Measurements from ENCODE around the gene LRRC10.
"Not testable (repeated sequence)": the region's sequence is repeated elsewhere in the genome, so short reads cannot be mapped to it uniquely, and the experiment has no call there.

The LRRC10 gene

DNA sequence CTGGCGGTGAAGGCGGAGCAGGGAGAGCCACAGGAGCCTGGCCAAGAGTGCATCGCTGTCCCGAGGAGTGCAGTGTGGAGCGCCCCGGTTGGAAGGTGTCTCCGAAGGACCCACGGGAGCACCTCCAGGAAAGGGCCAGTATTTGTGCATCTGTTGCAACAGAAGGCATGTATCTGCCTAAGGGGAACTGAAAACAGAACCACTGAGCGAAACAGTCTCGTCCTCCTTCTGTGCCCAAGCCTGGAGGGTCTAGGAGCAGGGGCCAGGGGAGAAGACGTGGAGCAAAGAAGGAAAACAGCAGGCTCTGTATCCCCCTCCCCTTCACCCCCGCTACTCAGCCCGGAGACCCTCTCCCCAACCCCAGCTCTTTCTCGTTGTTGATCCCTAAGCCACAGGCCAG, 5.3 kb upstream of the LRRC10 start:
- DNase-seq = no peak

DNA sequence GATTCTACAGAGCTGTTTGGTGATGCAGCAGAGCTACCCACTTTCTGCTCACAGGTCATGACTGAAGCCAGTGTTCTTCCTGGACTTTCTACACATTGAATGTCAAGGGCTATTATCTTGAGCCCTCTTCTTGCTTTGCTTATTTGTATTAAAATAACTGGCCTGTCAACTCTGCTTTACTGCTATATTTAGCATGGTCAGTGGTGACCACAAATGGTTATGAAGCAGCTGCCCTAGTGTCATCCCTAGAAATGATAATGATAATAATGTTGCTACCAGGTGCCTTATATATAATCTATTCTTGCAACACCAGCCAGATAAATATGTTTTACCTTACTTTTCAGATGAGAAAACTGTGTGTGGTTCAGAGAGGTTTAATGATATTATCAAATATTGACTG, 2.6 kb upstream of the LRRC10 start:
- DNase-seq = no peak

DNA sequence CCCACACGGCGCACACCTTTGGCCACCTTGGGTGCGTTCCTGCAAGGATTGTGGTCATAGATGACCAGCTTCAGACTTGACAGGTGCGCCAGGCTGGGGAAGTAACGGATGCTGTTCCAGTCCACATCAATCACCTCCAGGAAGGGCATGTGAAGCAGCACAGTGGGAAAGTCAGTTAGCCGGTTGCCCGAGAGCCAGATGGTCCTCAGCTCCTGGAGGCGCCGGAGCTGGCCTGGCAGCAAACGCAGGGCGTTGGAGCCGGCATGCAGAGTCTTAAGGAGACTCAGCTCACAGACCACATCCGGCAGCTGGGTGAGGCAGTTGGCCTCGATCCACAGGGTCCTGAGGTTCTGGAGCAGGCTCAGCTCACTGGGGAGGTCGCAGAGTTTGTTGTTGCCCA, 581 bp downstream of the LRRC10 start:
- no peak for DNase-seq

DNA sequence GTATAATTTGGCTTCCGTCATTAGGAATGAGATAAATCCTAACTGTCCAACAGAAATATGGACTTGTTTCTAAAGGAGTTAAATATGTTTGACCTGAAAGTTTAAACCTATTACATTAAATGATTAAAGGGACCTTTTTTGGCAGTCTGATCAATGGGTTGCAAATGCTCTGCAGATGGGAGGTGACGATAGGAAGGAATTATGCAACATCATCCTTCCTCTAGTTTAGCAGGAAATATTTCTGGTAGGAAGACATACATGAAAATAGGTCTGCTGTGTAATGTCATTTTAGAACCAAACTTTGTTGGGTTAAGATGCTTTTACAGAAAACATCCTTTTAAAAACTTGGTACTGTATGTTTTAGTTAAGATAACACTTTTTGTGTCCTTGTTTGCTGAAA, 2.6 kb downstream of the LRRC10 start:
- no peak for DNase-seq

DNA sequence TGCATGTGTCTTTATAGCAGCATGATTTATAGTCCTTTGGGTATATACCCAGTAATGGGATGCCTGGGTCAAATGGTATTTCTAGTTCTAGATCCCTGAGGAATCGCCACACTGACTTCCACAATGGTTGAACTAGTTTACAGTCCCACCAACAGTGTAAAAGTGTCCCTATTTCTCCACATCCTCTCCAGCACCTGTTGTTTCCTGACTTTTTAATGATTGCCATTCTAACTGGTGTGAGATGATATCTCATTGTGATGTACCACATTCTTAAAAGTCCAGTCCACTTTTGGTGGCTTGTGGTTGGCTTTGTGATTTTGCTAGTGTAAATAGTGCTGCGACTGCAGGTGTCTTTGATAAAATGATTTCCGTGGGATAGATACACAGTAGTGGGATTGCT, 6.4 kb downstream of the LRRC10 start:
- DNase-seq = not testable (repeated sequence)

DNA sequence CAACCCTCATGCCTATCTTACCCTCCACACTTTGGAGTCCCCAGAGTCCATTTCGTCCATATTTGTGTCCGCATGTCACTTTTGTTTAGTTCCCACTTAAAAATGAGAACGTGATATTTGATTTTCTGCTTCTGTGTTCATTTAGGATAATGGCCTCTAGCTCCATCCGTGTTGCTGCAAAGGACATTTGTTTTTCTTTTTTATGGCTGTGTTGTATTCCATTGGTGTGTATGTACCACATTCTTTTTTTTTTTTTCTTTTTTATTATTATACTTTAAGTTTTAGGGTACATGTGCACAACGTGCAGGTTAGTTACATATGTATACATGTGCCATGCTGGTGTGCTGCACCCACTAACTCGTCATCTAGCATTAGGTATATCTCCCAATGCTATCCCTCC, 7.2 kb downstream of the LRRC10 start:
- not testable (repeated sequence) for DNase-seq

DNA sequence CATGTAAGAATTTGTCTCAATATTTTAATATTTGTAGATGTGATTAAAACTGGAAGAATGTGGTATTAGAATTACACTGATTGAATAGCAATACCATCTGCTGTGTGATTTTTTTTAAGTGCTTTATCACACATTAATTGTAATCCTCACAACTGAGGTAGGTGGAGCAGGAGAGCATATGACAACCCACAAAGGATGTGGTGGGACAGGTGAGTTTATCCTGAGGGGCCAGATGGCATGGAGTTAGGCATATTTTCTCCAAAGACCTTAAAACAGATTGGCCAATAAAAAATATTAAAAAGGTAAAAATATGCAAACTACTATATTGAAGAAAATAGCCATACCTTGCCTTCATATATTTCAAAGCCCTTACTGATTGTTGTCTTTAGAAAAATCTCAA, 7.8 kb downstream of the LRRC10 start:
- DNase-seq = no peak

DNA sequence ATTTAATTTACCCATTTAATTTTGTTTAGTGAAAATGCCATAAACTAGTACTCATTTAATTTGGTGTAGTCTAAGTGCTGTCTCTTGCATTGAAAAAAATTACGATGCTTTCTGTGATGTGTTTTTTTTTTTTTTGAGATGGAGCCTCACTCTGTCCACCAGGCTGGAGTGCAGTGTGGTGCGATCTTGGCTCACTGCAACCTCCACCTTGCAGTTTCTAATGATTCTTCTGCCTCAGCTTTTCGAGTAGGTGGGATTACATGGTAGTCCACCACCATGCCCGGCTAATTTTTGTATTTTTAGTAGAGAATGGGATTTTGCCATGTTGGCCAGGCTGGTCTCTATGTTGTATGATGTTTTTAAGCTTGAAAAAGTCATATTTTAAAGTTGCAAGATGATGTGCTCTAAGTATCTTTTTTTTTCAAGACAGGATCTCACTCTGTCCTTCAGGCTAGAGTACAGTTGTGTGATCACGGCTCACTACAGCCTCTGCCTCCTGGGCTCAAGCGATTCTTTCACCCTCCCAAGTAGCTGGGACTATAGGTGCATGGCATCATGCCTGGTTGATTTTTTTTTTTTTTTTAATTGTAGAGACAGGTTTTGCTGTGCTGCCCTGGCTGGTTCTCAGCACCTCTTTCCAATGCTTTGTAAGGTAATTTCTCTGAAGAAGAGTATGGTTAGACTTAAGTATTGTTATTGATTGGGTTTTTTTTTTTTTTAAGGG, 8.6 kb downstream of the LRRC10 start:
- DNase-seq = no peak

DNA sequence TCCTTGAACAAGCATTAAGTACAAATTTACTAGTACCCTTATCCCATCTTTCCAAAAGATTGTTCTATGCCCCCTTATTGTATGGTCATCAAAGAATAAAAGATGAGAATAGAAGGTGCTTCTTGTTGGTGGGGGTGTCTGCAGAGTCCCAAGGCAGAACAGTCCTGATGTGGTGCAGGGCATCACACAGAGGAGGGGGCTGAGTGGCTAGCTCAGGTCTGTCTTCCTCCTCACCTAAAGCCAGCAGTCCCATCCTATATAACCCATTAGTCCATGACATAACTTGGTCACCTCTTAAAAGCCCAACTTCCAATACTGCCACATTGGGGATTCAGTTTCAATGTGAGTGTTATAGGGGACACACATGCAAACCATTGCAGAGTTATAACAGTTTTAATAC, 9.9 kb downstream of the LRRC10 start:
- no peak for DNase-seq

DNA sequence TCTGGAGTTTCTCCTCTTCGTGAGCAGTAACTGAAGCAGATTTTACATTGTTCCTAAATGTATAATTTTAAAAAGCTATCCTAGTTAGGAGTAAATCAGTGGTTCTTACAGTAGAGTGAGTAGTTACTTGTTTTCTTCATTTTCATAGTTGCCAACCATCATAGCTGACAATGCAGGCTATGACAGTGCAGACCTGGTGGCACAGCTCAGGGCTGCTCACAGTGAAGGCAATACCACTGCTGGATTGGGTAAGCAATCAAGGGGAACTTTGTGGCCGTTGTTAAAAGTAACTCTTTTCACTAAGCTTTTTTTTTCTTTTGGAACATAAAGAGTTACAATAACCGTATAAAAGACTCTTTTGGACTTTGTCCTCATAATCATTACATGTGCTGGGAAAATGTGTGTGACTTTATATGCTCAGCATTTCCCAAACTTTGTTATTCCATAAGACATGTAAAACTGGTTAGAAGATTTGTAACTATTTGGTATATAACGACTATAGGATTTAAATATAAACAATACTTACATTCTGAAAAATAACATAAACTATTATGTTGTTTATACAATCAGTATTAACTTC, 12.4 kb downstream of the LRRC10 start:
- no peak for DNase-seq

DNA sequence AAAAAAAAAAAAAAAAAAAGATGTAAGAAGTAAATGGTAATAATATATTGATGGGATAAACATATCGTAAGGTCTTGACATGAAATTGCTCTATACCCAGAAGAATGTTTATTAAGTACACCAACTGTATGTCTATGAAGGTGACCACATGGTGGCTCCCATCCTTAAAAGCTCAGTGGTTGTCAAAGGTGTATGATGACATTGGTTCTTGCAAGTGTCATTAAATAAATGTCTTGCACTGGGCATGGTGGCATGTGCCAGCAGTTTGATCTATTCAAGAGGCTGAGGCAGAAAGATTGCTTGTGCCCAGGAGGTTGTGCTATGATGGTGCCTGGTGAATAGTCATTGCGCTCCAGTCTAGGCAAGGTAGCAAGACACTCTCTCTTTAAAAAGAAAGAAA, 15.0 kb downstream of the LRRC10 start:
- DNase-seq = no peak

DNA sequence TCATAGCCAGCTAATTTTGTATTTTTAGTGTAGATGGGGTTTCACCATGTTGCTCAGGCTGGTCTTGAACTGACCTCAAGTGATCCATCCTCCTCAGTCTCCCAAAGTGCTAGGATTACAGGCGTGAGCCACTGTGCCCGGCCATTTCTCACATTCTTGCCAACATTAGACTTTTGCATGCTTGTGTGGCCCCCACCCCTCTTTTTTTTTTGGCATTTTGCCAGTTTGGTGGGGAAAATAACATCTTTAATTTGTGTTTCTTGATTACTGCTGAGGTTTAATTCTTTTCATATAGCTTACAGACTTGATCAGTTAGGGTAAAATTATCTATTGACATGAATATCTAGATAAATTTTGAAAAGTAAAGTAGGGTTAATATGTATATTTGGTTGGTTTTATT, 21.6 kb downstream of the LRRC10 start:
- no peak for DNase-seq

DNA sequence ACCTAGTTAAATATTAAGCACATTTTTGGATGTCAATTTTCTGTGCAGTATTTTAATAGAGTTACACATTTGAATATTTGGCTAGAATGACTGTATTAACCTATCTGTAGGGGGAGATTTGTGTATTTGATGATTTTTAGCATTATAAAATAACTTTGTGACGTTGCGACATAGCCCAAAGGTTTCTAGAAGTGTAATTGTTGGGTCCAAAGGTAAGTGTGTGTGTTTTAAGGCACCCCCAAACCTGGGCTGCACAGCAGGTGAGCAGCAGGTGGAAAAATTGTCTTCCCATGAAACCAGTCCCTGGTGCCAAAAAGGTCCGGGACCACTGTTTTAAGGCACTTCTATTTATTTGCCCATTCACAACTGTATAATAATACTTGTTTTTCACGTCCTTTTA, 22.2 kb downstream of the LRRC10 start:
- no peak for DNase-seq

DNA sequence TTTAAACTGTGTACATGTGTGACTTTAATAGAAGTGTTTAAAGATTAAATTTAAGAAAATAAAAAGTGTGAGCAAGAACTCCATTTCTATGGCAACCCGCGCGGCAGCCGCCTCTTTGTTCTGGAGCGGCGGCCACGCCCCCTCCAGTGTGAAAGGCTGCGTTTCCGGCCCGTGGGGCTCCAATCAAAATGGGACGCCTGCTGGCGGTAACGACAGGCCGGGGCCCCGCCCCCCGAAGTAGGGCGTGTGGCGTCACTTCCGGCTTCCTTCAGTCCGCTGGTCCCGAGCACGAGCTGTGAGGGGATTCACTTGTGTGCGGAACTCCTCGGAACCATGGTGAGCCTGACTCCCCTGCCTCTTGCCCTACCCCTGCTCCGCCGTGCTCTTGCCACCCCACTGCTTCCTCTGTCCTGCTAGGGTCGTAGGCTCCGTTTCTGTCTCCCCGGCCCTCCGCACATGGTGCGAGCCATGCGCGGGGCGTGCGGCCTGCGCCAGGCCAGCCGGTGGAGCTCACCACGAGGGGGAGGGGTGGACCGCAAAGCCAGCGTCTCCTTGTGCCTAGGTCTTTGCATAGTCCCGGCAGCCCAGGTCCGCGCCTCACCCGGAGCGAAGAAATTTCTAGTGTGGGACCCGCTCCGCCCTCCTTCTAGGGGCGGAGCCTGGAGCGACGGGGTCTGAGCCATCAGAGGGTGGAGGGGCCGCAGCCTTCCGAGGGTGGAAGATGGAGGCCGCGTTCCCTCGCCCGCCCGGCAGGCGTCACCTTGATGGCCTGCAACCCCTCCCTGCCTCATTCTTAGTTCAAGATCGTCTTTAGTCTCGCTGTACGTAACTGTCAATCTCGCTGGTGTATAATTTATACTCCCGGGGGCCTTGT, 25.3 kb downstream of the LRRC10 start, which contains the start of gene CCT2:
CCT2 (plus strand) TSS at position 271 of the 874 bp plus-strand sequence; CDS start at position 334, 63 bp downstream.
- DNase-seq = peak; percentile 86

DNA sequence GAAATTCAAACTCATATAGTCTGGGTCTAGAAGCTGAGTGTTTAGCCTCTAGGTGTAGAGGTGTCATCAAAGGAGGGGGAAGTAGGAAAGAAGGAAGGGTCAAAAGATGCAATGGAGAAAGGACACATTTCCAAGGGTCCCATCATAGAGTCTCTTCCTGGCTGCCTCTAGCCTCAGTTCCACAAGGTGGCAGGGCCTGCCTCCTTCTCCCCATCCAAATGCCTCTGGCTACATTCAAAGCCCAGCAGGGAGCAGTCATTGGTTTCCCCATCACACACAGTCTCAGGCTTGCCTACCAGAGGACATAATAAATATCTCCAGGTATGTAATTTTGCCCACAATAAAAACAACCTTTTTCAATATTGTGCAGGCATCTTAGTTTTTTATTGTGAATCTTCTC, 27.5 kb downstream of the LRRC10 start:
- no peak for DNase-seq

DNA sequence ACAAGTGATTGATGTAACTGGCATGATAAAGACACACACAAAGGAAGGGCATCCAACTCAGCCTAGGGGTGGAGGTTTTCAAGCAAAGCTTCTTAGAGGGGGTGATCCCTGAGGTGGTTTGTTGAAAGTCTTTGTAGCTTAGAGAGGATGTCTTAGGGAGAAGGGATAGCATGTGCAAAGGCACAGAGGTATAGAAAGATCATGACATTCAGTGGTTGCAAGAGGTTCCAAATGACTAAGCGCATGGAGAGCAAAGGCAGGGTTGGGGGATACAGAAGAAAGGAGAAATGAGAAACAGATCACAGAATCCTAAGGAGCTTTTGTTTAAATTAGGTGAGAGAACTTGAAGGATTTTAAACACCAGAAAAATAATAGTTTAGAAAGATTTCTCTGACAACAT, 30.6 kb downstream of the LRRC10 start:
- DNase-seq = no peak

DNA sequence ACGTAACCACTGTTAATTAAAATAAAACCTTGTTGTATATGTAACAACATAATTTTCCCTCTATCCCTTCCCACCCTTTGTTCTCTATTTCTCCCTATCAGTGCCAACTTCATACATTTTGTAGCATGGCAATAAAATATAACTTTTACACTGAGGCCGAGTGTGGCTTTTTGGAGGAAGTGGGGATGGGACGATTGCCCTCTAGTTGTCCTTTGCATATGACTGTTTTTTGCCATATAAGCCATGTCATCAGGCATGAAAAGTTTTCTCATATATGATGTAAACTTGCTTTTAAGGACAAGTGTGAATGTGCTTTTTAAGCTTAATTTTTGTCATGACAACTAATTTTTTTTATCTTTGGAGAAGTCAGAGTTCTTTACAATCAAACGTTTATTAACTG, 31.7 kb downstream of the LRRC10 start:
- no peak for DNase-seq

DNA sequence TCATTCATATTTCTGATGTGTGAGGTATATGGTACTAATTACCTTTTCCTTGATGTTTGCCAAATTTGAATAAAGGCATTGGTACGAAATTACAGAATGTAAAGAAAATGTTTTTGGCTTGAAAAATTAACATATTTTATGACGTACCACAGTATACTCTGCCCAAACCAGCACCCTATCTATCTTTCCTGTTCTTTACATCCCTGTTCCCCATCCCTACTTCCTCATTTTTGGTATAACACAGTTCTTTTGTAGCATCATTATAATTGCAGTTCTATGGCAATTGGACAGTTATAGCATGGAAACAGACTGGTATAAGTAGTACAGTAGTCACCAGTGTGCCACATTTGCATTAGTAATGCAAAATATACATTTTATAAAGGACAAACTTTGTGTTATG, 32.4 kb downstream of the LRRC10 start:
- DNase-seq = no peak

DNA sequence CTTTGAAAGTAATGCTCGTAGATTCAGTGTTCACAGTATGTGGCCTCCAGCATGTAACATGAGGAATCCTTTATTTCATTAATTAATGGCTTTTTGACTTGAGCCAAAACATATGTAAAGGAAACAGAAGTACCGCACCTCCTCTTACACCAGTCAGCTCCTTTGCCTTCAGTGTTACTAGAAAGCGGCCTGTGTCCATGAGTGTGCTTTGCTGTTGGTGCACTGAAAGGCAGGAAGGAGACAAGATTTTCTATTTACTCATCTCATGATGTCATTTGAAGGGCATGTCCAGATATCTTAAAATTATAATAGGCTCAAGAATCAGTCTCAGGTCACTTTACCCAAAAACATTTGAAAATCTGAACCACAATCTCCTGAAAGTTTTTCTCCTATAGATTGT, 35.4 kb downstream of the LRRC10 start:
- DNase-seq = no peak

DNA sequence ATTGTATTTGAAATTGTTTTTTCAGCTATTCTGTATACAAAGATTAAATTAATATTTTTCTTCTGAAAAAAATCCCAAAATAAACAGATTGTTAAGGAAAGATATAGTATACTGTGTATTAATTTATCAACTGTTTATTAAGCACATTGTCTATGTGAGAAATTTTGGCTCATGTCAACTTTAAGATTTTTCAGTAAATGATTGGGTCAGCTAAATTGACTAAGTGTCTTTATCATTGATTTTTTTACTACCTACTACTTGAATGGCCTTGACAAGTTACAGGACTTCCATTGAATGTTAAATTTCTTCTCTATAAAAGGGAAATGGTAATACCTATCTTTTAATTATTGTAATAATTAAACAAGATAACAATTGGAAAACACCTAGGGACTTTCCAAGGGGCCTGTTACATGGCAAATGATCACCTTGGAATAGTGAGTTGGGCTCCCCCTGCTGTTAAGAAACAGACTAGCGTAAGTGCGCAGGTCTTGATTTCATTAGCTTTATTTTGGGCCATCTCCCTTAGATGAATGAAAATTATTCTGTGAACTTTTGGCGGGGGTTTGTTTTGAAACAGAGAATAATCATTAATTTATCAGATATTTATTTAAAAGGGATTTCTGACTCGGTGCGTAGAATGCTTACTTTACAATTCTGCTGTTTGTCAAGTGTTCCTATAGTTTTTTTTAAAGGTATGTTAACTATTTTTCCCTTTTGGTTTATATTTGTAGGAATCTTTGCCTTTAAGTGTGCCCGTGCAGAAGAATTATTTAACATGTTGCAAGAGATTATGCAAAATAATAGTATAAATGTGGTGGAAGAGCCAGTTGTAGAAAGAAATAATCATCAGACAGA, 39.9 kb downstream of the LRRC10 start:
- peak; percentile 66 for DNase-seq

DNA sequence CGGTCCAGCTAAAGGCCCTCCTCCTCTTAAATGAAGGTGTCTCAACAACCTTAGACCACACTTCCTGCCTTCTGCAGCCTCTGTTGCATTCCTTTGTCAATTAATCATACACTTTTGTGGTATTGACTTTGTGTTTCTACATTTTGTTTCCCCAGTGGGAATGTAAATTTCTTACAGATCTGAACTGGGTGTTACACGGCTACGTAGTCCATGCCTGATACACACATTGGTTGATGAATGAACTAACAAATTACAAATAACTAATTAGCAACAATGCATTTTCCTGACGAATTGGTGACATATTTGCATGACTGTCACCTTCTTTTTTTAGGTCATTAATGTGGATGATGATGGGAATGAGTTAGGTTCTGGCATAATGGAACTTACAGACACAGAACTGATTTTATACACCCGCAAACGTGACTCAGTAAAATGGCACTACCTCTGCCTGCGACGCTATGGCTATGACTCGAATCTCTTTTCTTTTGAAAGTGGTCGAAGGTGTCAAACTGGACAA, 40.6 kb downstream of the LRRC10 start:
- peak; percentile 54 for DNase-seq

DNA sequence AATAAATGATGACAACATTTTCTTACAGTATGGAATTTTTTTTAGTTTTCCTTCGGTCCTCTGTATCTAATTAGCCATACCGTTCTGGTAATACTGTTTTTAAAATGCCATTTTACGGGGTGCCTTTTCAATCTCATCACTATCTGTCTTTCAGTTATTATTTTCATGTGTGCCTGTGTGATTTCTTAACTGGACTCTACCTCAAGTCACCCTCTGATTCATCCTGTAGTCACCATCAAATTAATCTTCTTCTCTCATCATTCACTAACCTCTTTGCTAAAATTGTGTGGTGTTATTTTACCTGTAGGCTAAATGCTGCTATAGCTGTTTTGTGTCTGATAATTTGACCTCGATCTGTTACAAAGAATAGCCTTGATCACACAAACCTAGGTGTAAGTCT, 41.5 kb downstream of the LRRC10 start:
- DNase-seq = peak; percentile 32

DNA sequence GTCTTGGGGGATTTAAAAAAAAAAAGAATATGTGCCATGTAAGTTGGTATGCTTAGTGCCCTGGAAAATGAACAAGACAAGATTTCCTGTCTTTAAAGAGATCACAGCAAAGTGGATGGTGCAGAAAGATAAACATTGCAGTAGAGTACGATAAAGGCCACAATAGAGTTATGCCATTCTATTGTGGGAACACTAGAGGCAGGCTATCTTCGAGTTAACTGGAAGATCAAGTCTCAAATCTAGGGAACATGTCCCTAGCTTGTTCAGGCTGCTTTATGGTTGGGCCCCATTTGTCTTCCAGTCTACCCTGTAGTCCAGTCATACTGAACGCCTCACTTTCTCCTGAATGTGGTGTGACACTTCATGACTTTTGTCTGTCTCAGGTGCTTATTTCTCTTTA, 44.1 kb downstream of the LRRC10 start:
- DNase-seq = no peak
